Spinal cord (tissue), 10 donors: ENCODE data around the gene S100P. TPM values are rescaled to one million over a fixed set of nuclear protein-coding genes. Genes with fewer than 3 reads are reported as not detected.
"Not testable (repeated sequence)": the region's sequence is repeated elsewhere in the genome, so short reads cannot be mapped to it uniquely, and the experiment has no call there.

Experiments used
- DNase-seq, 6 donors: peaks; one replicate each; pipeline versions ENCODE4 v3.0.0 to v3.0.0-alpha.2; 2013 to 2015; ENCODE audit warnings: low spot score in 6 of 6, low read depth in 4 of 6
- H3K27ac ChIP-seq: one replicate; pipeline ENCODE4 v1.5.1; 2013; ENCODE audit warnings: low read depth, low read length, control low read depth
- H3K27me3 ChIP-seq: one replicate; pipeline ENCODE4 v1.6.1; 2013; ENCODE audit warnings: low read length; ENCODE audit not compliant: control insufficient read depth, insufficient read depth
- H3K36me3 ChIP-seq: one replicate; pipeline ENCODE4 v1.6.1; 2013; ENCODE audit warnings: low read length; ENCODE audit not compliant: control insufficient read depth, insufficient read depth
- H3K4me1 ChIP-seq: one replicate; pipeline ENCODE4 v1.6.1; 2013; ENCODE audit warnings: low read length; ENCODE audit not compliant: control insufficient read depth, insufficient read depth
- H3K4me3 ChIP-seq: one replicate; pipeline ENCODE4 v1.5.1; 2013; ENCODE audit warnings: low read depth, low read length, control low read depth
- H3K9me3 ChIP-seq: one replicate; pipeline ENCODE4 v1.6.1; 2013; ENCODE audit warnings: low read length; ENCODE audit not compliant: control insufficient read depth, insufficient read depth
- whole genome bisulfite sequencing: methylation state at CpG from one replicate; pipeline ENCODE4 v1.1.5; 2013; ENCODE audit warnings: missing lambda C conversion rate; ENCODE audit not compliant: insufficient coverage; 5-methylcytosine and 5-hydroxymethylcytosine counted together
- polyA plus RNA-seq, 2 donors: library from polyadenylated mRNA; unstranded; fragments of 120-200 nt; gene quantifications; one replicate each; pipeline ENCODE4 v1.2.1, GENCODE V29; 2013; ENCODE audit not compliant: insufficient read length in 2 of 2
- total RNA-seq, 2 donors: library from RNA; depleted of rRNA in 1 of 2; stranded (reverse); fragments of 120-200 nt in 1 of 2; fragments of >200 nt in 1 of 2; gene quantifications; one replicate each; pipeline versions ENCODE4 v1.2.3 to v1.2.4, GENCODE V29; 2013 to 2014
- donor health status: healthy.

The S100P gene
- total and polyA plus RNA-seq, 4 donors = 0.60 to 6.9 (median 3.0) TPM

- 78% methylated on average over 6 of the region's 7 CpGs for WGBS
- no peak overlapping the region for H3K27ac ChIP-seq
- H3K27me3 ChIP-seq = no peaks in the 10 kb centered on the region
- H3K9me3 ChIP-seq = no peaks in the 10 kb centered on the region
- no peak overlapping the region for H3K4me3 ChIP-seq
- H3K4me1 ChIP-seq = peaks cover 24% of the 10 kb centered on the region
- DNase-seq = no peak
- H3K36me3 ChIP-seq = peaks cover 8% of the 10 kb centered on the region
Observed at GRCh38 chr4:6718932-6719610, 25.4 kb downstream of the S100P start.

- no peak for DNase-seq
- Histone ChIP-seq H3K4me1 (peaks cover 30% of the 10 kb centered on the region), H3K27ac (no peak overlapping the region), H3K27me3 (no peaks in the 10 kb centered on the region), H3K9me3 (no peaks in the 10 kb centered on the region), H3K36me3 (peaks cover 8% of the 10 kb centered on the region), H3K4me3 (no peak overlapping the region)
- 86% methylated on average over 6 of the region's 8 CpGs for WGBS
Observed at GRCh38 chr4:6719611-6720179, 26.0 kb downstream of the S100P start.

- Histone ChIP-seq H3K36me3 (peaks cover 8% of the 10 kb centered on the region), H3K4me1 (peaks cover 36% of the 10 kb centered on the region), H3K9me3 (no peaks in the 10 kb centered on the region), H3K27me3 (no peaks in the 10 kb centered on the region), H3K27ac (no peak overlapping the region), H3K4me3 (no peak overlapping the region)
- whole genome bisulfite sequencing = 7% methylated on average over 13 of the region's 14 CpGs
- peak in 4 of 6 donors; percentile 73 to 93 (median 85) for DNase-seq
Observed at GRCh38 chr4:6720202-6720699, 26.6 kb downstream of the S100P start.

- Histone ChIP-seq H3K27ac (no peak overlapping the region), H3K4me3 (no peak overlapping the region), H3K4me1 (peaks cover 37% of the 10 kb centered on the region), H3K36me3 (peaks cover 8% of the 10 kb centered on the region), H3K9me3 (no peaks in the 10 kb centered on the region), H3K27me3 (no peaks in the 10 kb centered on the region)
- 93% methylated on average over 9 of the region's 10 CpGs for WGBS
- DNase-seq = no peak
Observed at GRCh38 chr4:6721121-6721520, 27.4 kb downstream of the S100P start.

GRCh38 chr4:6722891-6723290 lies 29.2 kb downstream of the S100P start:
- 95% methylated on average over 12 of the region's 12 CpGs for WGBS
- DNase-seq = no peak
- Histone ChIP-seq H3K4me1 (peaks cover 41% of the 10 kb centered on the region), H3K9me3 (no peaks in the 10 kb centered on the region), H3K36me3 (peaks cover 5% of the 10 kb centered on the region), H3K27ac (no peak overlapping the region), H3K27me3 (no peaks in the 10 kb centered on the region), H3K4me3 (no peak overlapping the region)

- no peak overlapping the region for H3K4me3 ChIP-seq
- DNase-seq = no peak
- H3K4me1 ChIP-seq = peaks cover 49% of the 10 kb centered on the region
- H3K9me3 ChIP-seq = no peaks in the 10 kb centered on the region
- peaks cover 2% of the 10 kb centered on the region for H3K36me3 ChIP-seq
- WGBS = 92% methylated on average over 8 of the region's 8 CpGs
- no peak overlapping the region for H3K27ac ChIP-seq
- no peaks in the 10 kb centered on the region for H3K27me3 ChIP-seq
Observed at GRCh38 chr4:6723851-6724250, 30.2 kb downstream of the S100P start.

- Histone ChIP-seq H3K27me3 (no peaks in the 10 kb centered on the region), H3K9me3 (no peaks in the 10 kb centered on the region), H3K36me3 (no peaks in the 10 kb centered on the region), H3K27ac (peak overlapping the region; percentile 11), H3K4me1 (peaks cover 53% of the 10 kb centered on the region), H3K4me3 (no peak overlapping the region)
- DNase-seq = peak in 1 of 6 donors; percentile 38
- WGBS = 44% methylated on average over 21 of the region's 21 CpGs
Observed at GRCh38 chr4:6724421-6725111, 30.9 kb downstream of the S100P start.

- 90% methylated on average over 8 of the region's 16 CpGs for WGBS
- not testable (repeated sequence) for H3K4me3 ChIP-seq, H3K27ac ChIP-seq
Observed at GRCh38 chr4:6725427-6725961, 31.8 kb downstream of the S100P start.

GRCh38 chr4:6727081-6727942 lies 33.6 kb downstream of the S100P start:
- H3K27ac ChIP-seq = peak overlapping the region; percentile 79
- peak overlapping the region; percentile 16 for H3K4me3 ChIP-seq
- H3K36me3 ChIP-seq = no peaks in the 10 kb centered on the region
- H3K9me3 ChIP-seq = no peaks in the 10 kb centered on the region
- DNase-seq = peak in 5 of 6 donors; percentile 46 to 92 (median 72)
- H3K4me1 ChIP-seq = peaks cover 53% of the 10 kb centered on the region
- WGBS = 17% methylated on average over 26 of the region's 31 CpGs
- H3K27me3 ChIP-seq = no peaks in the 10 kb centered on the region

More at GRCh38 chr4:6725427-6725961, 31.8 kb downstream of the S100P start:
- peaks cover 49% of the 10 kb centered on the region for H3K4me1 ChIP-seq
- not testable (repeated sequence) for H3K27me3 ChIP-seq, DNase-seq, H3K36me3 ChIP-seq, H3K9me3 ChIP-seq
